GM11168 (cell line): ENCODE results near the gene HOXA5.

Experiments
- in situ Hi-C: fragments of 300-500 bp; cut with MboI; formaldehyde crosslinking; loops from one replicate; pipeline ENCODE4 v1.12.0; 2022; ENCODE audit warnings: low sequenced_read_pairs; ENCODE audit not compliant: unreplicated experiment

The HOXA5 gene

GRCh38 chr7:27091941-27092818 lies 51.3 kb downstream of the HOXA5 start:
- in situ Hi-C loops: loop anchor here (10.0 kb wide), 1 partner anchor 817 kb away; no protein-coding TSS in a partner anchor

GRCh38 chr7:27091105-27091504 lies 52.4 kb downstream of the HOXA5 start:
- in situ Hi-C loops: loop anchor here (10.0 kb wide), 1 partner anchor 816 kb away; no protein-coding TSS in a partner anchor
